NCI-H146 (cell line): Measurements from ENCODE around the gene FAP.

ENCODE experiments used
- DNase-seq: peaks from one replicate; lab custom pipeline; 2025; lab: John Stamatoyannopoulos, UW

The FAP gene

GRCh38 chr2:162126527-162126926 is 116.7 kb downstream of the FAP start:
- no peak for DNase-seq

GRCh38 chr2:162126111-162126519 is 117.1 kb downstream of the FAP start:
- DNase-seq = no peak

- DNase-seq = no peak
Measured at GRCh38 chr2:162125138-162125537, 118.1 kb downstream of the FAP start.

- peak; percentile 31 for DNase-seq
Measured at GRCh38 chr2:162123806-162124758, 119.2 kb downstream of the FAP start.
